K562 (cell line): Measurements from ENCODE around the gene SPDEF. TPM values are rescaled to one million over a fixed set of nuclear protein-coding genes. Genes with fewer than 3 reads are reported as not detected.

Experiments
- ATAC-seq: fragments of 200-7000 bp; cut with Tn5 transposase; 3 replicates; pipeline ENCODE4 v1.9.1; 2020; ENCODE audit warnings: moderate library complexity
- BruUV-seq: library from RNA; stranded (reverse); fragments of 400-500 nt; replicated peaks from 2 replicates; lab custom pipeline; 2021; lab: Mats Ljungman, UMichigan
- CTCF ChIA-PET: fragments of 300-600 bp; formaldehyde crosslinking; extraction: SDS; loops from one replicate; lab custom pipeline; 2021; ENCODE audit warnings: low intra/inter-chr PET ratio; lab: Yijun Ruan, JAX
- POLR2A ChIA-PET: fragments of 300-600, 350-650 bp; sonication (Branson Sonifier 250); formaldehyde crosslinking; extraction: SDS; loops from one replicate; lab custom pipeline; 2021; ENCODE audit warnings: antibody characterized with exemption, inconsistent platforms; lab: Yijun Ruan, JAX
- DNase-seq, 4 experiments: peaks; one replicate each; pipeline versions ENCODE4 v3.0.0 to v3.0.0-alpha.2; 2011 to 2018; ENCODE audit warnings: low spot score in 3 of 4, mixed read lengths in 3 of 4; ENCODE audit errors: extremely low read depth in 1 of 4
- FAIRE-seq: peaks from 2 replicates; lab custom pipeline; 2011; peaks lifted over from hg19 to GRCh38; lab: Jason Lieb, UNC
- H2AFZ ChIP-seq: 2 replicates; pipeline ENCODE4 v1.6.0; 2011; ENCODE audit warnings: low read depth, low read length, control low read depth, inconsistent platforms
- H3K27ac ChIP-seq: fragments of 200-600 bp; 3 replicates; pipeline ENCODE4 v1.8.0; 2011; ENCODE audit warnings: low read depth, mild to moderate bottlenecking, control low read depth, inconsistent platforms, low read length, moderate library complexity, mixed read lengths; ENCODE audit errors: extremely low read depth
- H3K27me3 ChIP-seq, 2 experiments: fragments of 300-600 bp in 1 of 2; 2 replicates in 1 of 2; 3 replicates in 1 of 2; pipeline versions ENCODE4 v1.6.0 to v1.8.0; 2011; ENCODE audit warnings: inconsistent platforms in 2 of 2, low read length in 2 of 2, mild to moderate bottlenecking in 1 of 2, mixed read lengths in 1 of 2, moderate library complexity in 1 of 2; ENCODE audit not compliant: control insufficient read depth in 2 of 2, insufficient read depth in 2 of 2
- H3K36me3 ChIP-seq: fragments of 300-600 bp; 3 replicates; pipeline ENCODE4 v1.8.0; 2011; ENCODE audit warnings: mild to moderate bottlenecking, low read length, inconsistent platforms; ENCODE audit not compliant: control insufficient read depth, insufficient read depth
- H3K4me1 ChIP-seq, 2 experiments: fragments of 200-600 bp in 1 of 2; replicated peaks in 1 of 2; 2 replicates in 1 of 2; 3 replicates in 1 of 2; pipeline versions ENCODE4 v1.5.1 to v1.8.0; 2011; ENCODE audit warnings: inconsistent platforms in 2 of 2, low read length in 2 of 2, mild to moderate bottlenecking in 1 of 2, mixed read lengths in 1 of 2, moderate library complexity in 1 of 2; ENCODE audit not compliant: control insufficient read depth in 2 of 2, insufficient read depth in 2 of 2
- H3K4me2 ChIP-seq: 2 replicates; pipeline ENCODE4 v1.6.1; 2011; ENCODE audit warnings: low read length, control low read depth, inconsistent platforms, mixed read lengths; ENCODE audit not compliant: insufficient read depth
- H3K4me3 ChIP-seq: fragments of 200-600 bp; sonication (generic), shearing (Covaris generic); 2 replicates; pipeline ENCODE4 v1.5.1; 2016; ENCODE audit warnings: control low read depth, inconsistent platforms
- H3K79me2 ChIP-seq: fragments of 200-600 bp; 3 replicates; pipeline ENCODE4 v1.8.0; 2011; ENCODE audit warnings: low read length, inconsistent platforms; ENCODE audit not compliant: control insufficient read depth, insufficient read depth
- H3K9ac ChIP-seq, 2 experiments: 2 replicates each; pipeline versions ENCODE4 v1.6.0 to v1.6.1; 2011; ENCODE audit warnings: low read depth in 2 of 2, low read length in 2 of 2, control low read depth in 1 of 2, inconsistent platforms in 1 of 2, mild to moderate bottlenecking in 1 of 2, mixed read lengths in 1 of 2; ENCODE audit not compliant: insufficient read depth in 1 of 2
- H3K9me1 ChIP-seq: one replicate; pipeline ENCODE4 v1.6.0; 2011; ENCODE audit warnings: inconsistent platforms, mild to moderate bottlenecking, low read length, moderate library complexity; ENCODE audit not compliant: control insufficient read depth, insufficient read depth
- H3K9me3 ChIP-seq: replicated peaks from 2 replicates; pipeline ENCODE4 v1.5.1; 2011; ENCODE audit warnings: low read depth, low read length, inconsistent platforms; ENCODE audit not compliant: control insufficient read depth, insufficient read depth
- H4K20me1 ChIP-seq: replicated peaks from 2 replicates; pipeline ENCODE4 v1.6.1; 2011; ENCODE audit warnings: low read length, inconsistent platforms, mixed read lengths; ENCODE audit not compliant: control insufficient read depth, insufficient read depth
- ADNP ChIP-seq: fragments of 200-800 bp; sonication (Bioruptor generic); IDR thresholded peaks from 2 replicates; pipeline ENCODE4 v1.6.1; 2016; ENCODE audit warnings: missing genetic modification characterization, missing compliant biosample characterization
- ATF4 ChIP-seq: fragments of 450-650 bp; formaldehyde crosslinking; IDR thresholded peaks from 2 replicates; pipeline ENCODE4 v1.4.0; 2022; ENCODE audit warnings: mild to moderate bottlenecking, moderate library complexity
- BCOR ChIP-seq: fragments of 450-650 bp; IDR thresholded peaks from 2 replicates; pipeline ENCODE4 v1.6.1; 2016
- CBX1 ChIP-seq: sonication (generic); IDR thresholded peaks from 2 replicates; pipeline ENCODE4 v1.6.1; 2016; ENCODE audit warnings: antibody characterized with exemption, low read depth, mild to moderate bottlenecking
- FOXK1 ChIP-seq: sonication (generic); formaldehyde crosslinking; IDR thresholded peaks from 2 replicates; pipeline ENCODE4 v1.8.0; 2022; ENCODE audit warnings: missing genetic modification reagents, mild to moderate bottlenecking, borderline replicate concordance
- GATAD2A ChIP-seq: fragments of 450-650 bp; IDR thresholded peaks from 2 replicates; pipeline ENCODE4 v1.6.1; 2017
- HDAC2 ChIP-seq: fragments of 450-650 bp; IDR thresholded peaks from 2 replicates; pipeline ENCODE4 v1.6.1; 2016; ENCODE audit warnings: mild to moderate bottlenecking
- HMGXB4 ChIP-seq: sonication (generic); formaldehyde crosslinking; IDR thresholded peaks from 2 replicates; pipeline ENCODE4 v1.8.1; 2023; ENCODE audit warnings: mild to moderate bottlenecking, missing genetic modification reagents
- KDM1A ChIP-seq, 2 experiments: fragments of 450-650 bp; IDR thresholded peaks; 2 replicates each; pipeline ENCODE4 v1.6.1; 2016; ENCODE audit warnings: mild to moderate bottlenecking in 2 of 2
- MAZ ChIP-seq, 2 experiments: fragments of 450-650 bp in 1 of 2; sonication (generic) in 1 of 2; formaldehyde crosslinking; IDR thresholded peaks in 1 of 2; conservative IDR thresholded peaks in 1 of 2; 2 replicates each; pipeline versions ENCODE4 v1.4.0 to v1.5.0; 2020; ENCODE audit warnings: mild to moderate bottlenecking in 1 of 2, missing genetic modification reagents in 1 of 2
- NBN ChIP-seq: fragments of 450-650 bp; IDR thresholded peaks from 2 replicates; pipeline ENCODE4 v1.6.1; 2016; ENCODE audit warnings: low read depth, mild to moderate bottlenecking
- NR3C1 ChIP-seq: sonication (generic); formaldehyde crosslinking; IDR thresholded peaks from 2 replicates; pipeline ENCODE4 v1.8.1; 2022; ENCODE audit warnings: missing genetic modification reagents
- PKNOX1 ChIP-seq: fragments of 450-650 bp; IDR thresholded peaks from 2 replicates; pipeline ENCODE4 v1.6.1; 2016
- RCOR1 ChIP-seq, 2 experiments: IDR thresholded peaks; 2 replicates each; pipeline ENCODE4 v1.6.1; 2012; ENCODE audit warnings: low read depth in 2 of 2, low read length in 2 of 2, borderline replicate concordance in 1 of 2, improper control_type of control experiment in 1 of 2
- SREBF1 ChIP-seq: fragments of 150-350 bp; IDR thresholded peaks from 2 replicates; pipeline ENCODE4 v1.6.1; 2014; ENCODE audit warnings: antibody characterized with exemption, low read depth, low read length, borderline replicate concordance
- SREBF2 ChIP-seq: sonication (generic); formaldehyde crosslinking; IDR thresholded peaks from 2 replicates; pipeline ENCODE4 v1.4.0; 2020; ENCODE audit warnings: mild to moderate bottlenecking, missing genetic modification reagents
- TSC22D4 ChIP-seq: fragments of 450-650 bp; IDR thresholded peaks from 2 replicates; pipeline ENCODE4 v1.6.1; 2016; ENCODE audit warnings: missing genetic modification characterization, missing biosample characterization, control low read depth
- ZNF384 ChIP-seq: IDR thresholded peaks from 2 replicates; pipeline ENCODE4 v1.6.1; 2012; ENCODE audit warnings: low read depth, low read length, improper control_type of control experiment
- ZNF695 ChIP-seq: fragments of 450-650 bp; formaldehyde crosslinking; IDR thresholded peaks from 2 replicates; pipeline ENCODE4 v1.4.0; 2020; ENCODE audit warnings: mild to moderate bottlenecking, moderate library complexity
- WGBS: fragments of 100-300 bp; shearing (Covaris generic); methylation state at CpG from one replicate; pipeline ENCODE4 v1.1.6; 2016; ENCODE audit warnings: low coverage, mixed read lengths; ENCODE audit not compliant: insufficient coverage; ENCODE audit errors: missing lambda C conversion rate; 5-methylcytosine and 5-hydroxymethylcytosine counted together
- in situ Hi-C: fragments of 300-500 bp; cut with MboI; formaldehyde crosslinking; loops from 4 replicates; pipeline ENCODE4 v1.15.0; 2018; ENCODE audit warnings: inconsistent platforms, mixed read lengths
- intact Hi-C: fragments of 100-400 bp; cut with micrococcal nuclease; formaldehyde crosslinking; loops from 2 replicates; pipeline ENCODE4 v1.14.2; 2022
- polyA plus RNA-seq, 8 experiments: library from polyadenylated mRNA; depleted of rRNA in 4 of 8; stranded (reverse) in 5 of 8; unstranded in 3 of 8; fragments of >200 nt; fragmentation: Nextera tagmentation in 2 of 8; fragmentation: Illumina TruSeq in 1 of 8; extraction: Ambion mirVana in 2 of 8; extraction: Trizol in 1 of 8; gene quantifications; 2 replicates each; pipeline versions ENCODE4 v1.2.1 to v1.2.3, GENCODE V29; 2011 to 2014; ENCODE audit warnings: inconsistent platforms in 1 of 8, missing spikeins in 1 of 8
- total RNA-seq, 7 experiments: library from RNA; depleted of rRNA in 6 of 7; stranded (reverse); fragments of >200 nt in 6 of 7; fragmentation: Illumina TruSeq in 2 of 7; extraction: Trizol in 2 of 7; gene quantifications; 2 replicates each; pipeline versions ENCODE4 v1.2.1 to v1.2.3, GENCODE V29; 2011 to 2021; ENCODE audit warnings: low replicate concordance in 1 of 7
- TF ChIP-seq, protein P1 (sequence below): fragments of 450-650 bp; IDR thresholded peaks from 2 replicates; pipeline ENCODE4 v1.6.1; 2016; ENCODE audit warnings: missing biosample characterization, missing genetic modification characterization

SPDEF gene
- total and polyA plus RNA-seq, 9 of the 15 experiments (the other 6 are each of a cell fraction or from before 2014, with no cell fraction given) = 0.04 to 0.12 (median 0.11) TPM; not detected in 5

DNA sequence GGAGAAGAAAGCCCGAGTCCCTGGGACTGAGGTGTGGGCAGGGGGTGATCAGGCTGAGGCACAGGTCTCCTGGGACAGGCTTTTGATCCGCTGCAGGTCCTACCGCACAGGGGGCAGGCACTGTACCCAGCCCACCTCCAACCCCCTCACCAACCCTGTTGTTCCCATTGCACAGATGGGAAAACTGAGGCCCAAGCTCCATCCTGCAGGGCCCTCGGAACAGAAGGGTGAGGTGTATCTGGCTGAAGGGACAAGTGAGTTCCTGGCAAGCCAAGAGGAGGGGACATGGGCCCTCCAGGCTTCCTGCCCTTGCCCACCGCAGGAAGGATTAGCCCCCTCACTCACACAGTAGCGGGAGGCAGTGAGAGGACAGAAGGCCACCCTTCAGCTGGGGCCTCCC, 16.5 kb upstream of the SPDEF start:
- peaks cover 11 to 43% of the 10 kb centered on the region in 2 experiments; a peak in 4 of 5 replicates for H3K4me1 ChIP-seq
- ChIA-PET CTCF (no interaction called here), POLR2A (interaction anchor here (0.9 to 1.7 kb wide), 4 partner anchors 8 to 149 kb away, joined by 3 to 6 read pairs (median 3); no protein-coding TSS in a partner anchor)
- H2AFZ ChIP-seq = no peak overlapping the region
- WGBS = 59% methylated on average over 6 of the region's 6 CpGs
- in situ Hi-C loops (no loop called here), intact Hi-C loops (no loop called here)
- H3K9me3 ChIP-seq = no peaks in the 10 kb centered on the region
- no peak overlapping the region for H3K4me3 ChIP-seq
- no peak overlapping the region for H3K4me2 ChIP-seq
- H4K20me1 ChIP-seq = no peaks in the 10 kb centered on the region; the same call in 1 of the 2 replicates
- peak overlapping the region in 1 of 2 experiments; percentile 60; a peak in 1 of 4 replicates for H3K9ac ChIP-seq
- ATAC-seq (no peak), FAIRE-seq (no peak), DNase-seq (no peak)
- BruUV-seq = no TSS peak
- no peaks in the 10 kb centered on the region for H3K79me2 ChIP-seq
- H3K27me3 ChIP-seq = no peaks in the 10 kb centered on the region
- H3K36me3 ChIP-seq = no peaks in the 10 kb centered on the region
- H3K9me1 ChIP-seq = no peaks in the 10 kb centered on the region
- no peak overlapping the region for H3K27ac ChIP-seq
- no peak for TF ChIP-seq TSC22D4 (tag)
- no peak for TF ChIP-seq ATF4 (CRISPR knock-in tag)
- TF ChIP-seq NR3C1 (CRISPR knock-in tag) = no peak
- no peak for TF ChIP-seq FOXK1 (CRISPR knock-in tag)
- TF ChIP-seq MAZ (CRISPR knock-in tag; conservative IDR thresholded peaks at IDR 0.05 in 1 of 2, IDR thresholded peaks at IDR 0.05 in 1 of 2) = no peak
- 0 out of 2 replicates have a peak, but pooled peaks have one; percentile 38 for TF ChIP-seq HMGXB4
- TF ChIP-seq ZNF695 (CRISPR knock-in tag) = no peak
- TF ChIP-seq CBX1 = peak; percentile 95
- no peak for TF ChIP-seq NBN
- TF ChIP-seq HDAC2 = peak; percentile 85
- no peak for TF ChIP-seq SREBF1
- TF ChIP-seq ZNF384 = no peak
- TF ChIP-seq GATAD2A = no peak
- TF ChIP-seq RCOR1 (IDR thresholded peaks at IDR 0.05; ENCODE audit: borderline replicate concordance in 1 of 2, low read depth in 2 of 2, low read length in 2 of 2) = peak; percentile 42 to 89; a peak in 3 of 4 replicates
- peak; percentile 97 for TF ChIP-seq BCOR
- no peak for TF ChIP-seq PKNOX1
- TF ChIP-seq, protein P1, sequence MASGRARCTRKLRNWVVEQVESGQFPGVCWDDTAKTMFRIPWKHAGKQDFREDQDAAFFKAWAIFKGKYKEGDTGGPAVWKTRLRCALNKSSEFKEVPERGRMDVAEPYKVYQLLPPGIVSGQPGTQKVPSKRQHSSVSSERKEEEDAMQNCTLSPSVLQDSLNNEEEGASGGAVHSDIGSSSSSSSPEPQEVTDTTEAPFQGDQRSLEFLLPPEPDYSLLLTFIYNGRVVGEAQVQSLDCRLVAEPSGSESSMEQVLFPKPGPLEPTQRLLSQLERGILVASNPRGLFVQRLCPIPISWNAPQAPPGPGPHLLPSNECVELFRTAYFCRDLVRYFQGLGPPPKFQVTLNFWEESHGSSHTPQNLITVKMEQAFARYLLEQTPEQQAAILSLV (tag) = no peak
- TF ChIP-seq SREBF2 (CRISPR knock-in tag) = no peak
- peak; percentile 91 for TF ChIP-seq ADNP (tag)
- TF ChIP-seq KDM1A (IDR thresholded peaks at IDR 0.05) = peak; percentile 68 to 91
